Thymus (tissue), 11 donors: ENCODE data around the gene TMEM233. TPM values are rescaled to one million over a fixed set of nuclear protein-coding genes. Genes with fewer than 3 reads are reported as not detected.

Source experiments
- DNase-seq, 9 donors: peaks; one replicate each; pipeline ENCODE4 v3.0.0-alpha.2; 2013; ENCODE audit warnings: low spot score in 9 of 9, low read depth in 6 of 9, missing footprints in 1 of 9
- H3K27ac ChIP-seq, 2 donors: one replicate each; pipeline ENCODE4 v1.5.1; 2013; ENCODE audit warnings: control low read depth in 1 of 2, low read depth in 1 of 2, low read length in 1 of 2, mild to moderate bottlenecking in 1 of 2, moderate library complexity in 1 of 2
- H3K27me3 ChIP-seq, 2 donors: one replicate each; pipeline ENCODE4 v1.5.1; 2013; ENCODE audit warnings: low read length in 1 of 2; ENCODE audit not compliant: control insufficient read depth in 2 of 2, insufficient read depth in 1 of 2
- H3K36me3 ChIP-seq, 2 donors: one replicate each; pipeline ENCODE4 v1.5.1; 2013; ENCODE audit warnings: low read length in 1 of 2, mild to moderate bottlenecking in 1 of 2, moderate library complexity in 1 of 2; ENCODE audit not compliant: control insufficient read depth in 2 of 2, insufficient read depth in 2 of 2
- H3K4me1 ChIP-seq, 2 donors: one replicate each; pipeline ENCODE4 v1.5.1; 2013; ENCODE audit warnings: low read length in 2 of 2; ENCODE audit not compliant: control insufficient read depth in 2 of 2, insufficient read depth in 2 of 2
- H3K4me3 ChIP-seq, 2 donors: one replicate each; pipeline ENCODE4 v1.5.1; 2013; ENCODE audit warnings: low read length in 2 of 2, control low read depth in 1 of 2, mild to moderate bottlenecking in 1 of 2
- H3K9me3 ChIP-seq, 2 donors: one replicate each; pipeline ENCODE4 v1.5.1; 2013; ENCODE audit warnings: low read length in 1 of 2, mild to moderate bottlenecking in 1 of 2; ENCODE audit not compliant: control insufficient read depth in 2 of 2, insufficient read depth in 1 of 2
- WGBS: extraction: QIAGEN DNeasy Blood & Tissue Kit; methylation state at CpG from one replicate; pipeline ENCODE4 v1.1.7; 2013; 5-methylcytosine and 5-hydroxymethylcytosine counted together
- polyA plus RNA-seq: library from polyadenylated mRNA; stranded (reverse); fragments of 200-250 nt; gene quantifications from one replicate; pipeline ENCODE4 v1.2.3, GENCODE V29; 2013
- total RNA-seq: library from RNA; stranded (reverse); fragments of 120-200 nt; gene quantifications from one replicate; pipeline ENCODE4 v1.2.4, GENCODE V29; 2013
- donor health status: healthy.

TMEM233 gene
- total and polyA plus RNA-seq, 2 donors, result 1.1 to 1.7 TPM

DNA sequence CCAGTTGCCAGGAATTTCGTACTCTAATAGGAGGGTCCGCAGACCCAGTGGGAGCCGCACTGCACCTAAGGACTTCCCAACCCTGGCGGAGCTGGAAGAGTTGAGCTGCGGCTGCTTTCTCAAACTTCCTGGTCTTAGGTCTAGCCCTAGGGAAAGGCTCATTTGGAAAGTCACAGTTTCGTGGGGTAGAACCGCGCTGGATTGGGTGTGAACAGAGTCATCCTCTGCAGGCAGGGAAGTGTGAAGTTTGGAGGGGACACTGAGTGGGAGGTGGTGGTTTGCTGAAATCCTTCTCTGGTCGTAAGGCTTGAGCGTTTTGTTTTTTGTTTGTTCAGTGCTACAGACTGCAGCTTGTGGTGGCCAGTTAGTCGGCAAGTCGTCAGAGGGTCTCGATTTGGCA lies 93.2 kb downstream of the TMEM233 start:
- no peaks in the 10 kb centered on the region for H3K9me3 ChIP-seq
- no peak overlapping the region for H3K27ac ChIP-seq
- H3K4me1 ChIP-seq, result no peaks in the 10 kb centered on the region
- no peak for DNase-seq
- no peaks in the 10 kb centered on the region for H3K27me3 ChIP-seq
- H3K36me3 ChIP-seq, result peaks cover 35 to 40% of the 10 kb centered on the region in 2 donors
- no peak overlapping the region for H3K4me3 ChIP-seq
- WGBS, result 97% methylated on average over 13 of the region's 13 CpGs

GRCh38 chr12:119687406-119687805 lies 93.8 kb downstream of the TMEM233 start:
- no peak overlapping the region for H3K4me3 ChIP-seq
- H3K27me3 ChIP-seq, result no peaks in the 10 kb centered on the region
- no peaks in the 10 kb centered on the region for H3K4me1 ChIP-seq
- 95% methylated on average over 14 of the region's 14 CpGs for WGBS
- no peak overlapping the region for H3K27ac ChIP-seq
- no peak for DNase-seq
- H3K9me3 ChIP-seq, result no peaks in the 10 kb centered on the region
- H3K36me3 ChIP-seq, result peaks cover 35 to 36% of the 10 kb centered on the region in 2 donors

DNA sequence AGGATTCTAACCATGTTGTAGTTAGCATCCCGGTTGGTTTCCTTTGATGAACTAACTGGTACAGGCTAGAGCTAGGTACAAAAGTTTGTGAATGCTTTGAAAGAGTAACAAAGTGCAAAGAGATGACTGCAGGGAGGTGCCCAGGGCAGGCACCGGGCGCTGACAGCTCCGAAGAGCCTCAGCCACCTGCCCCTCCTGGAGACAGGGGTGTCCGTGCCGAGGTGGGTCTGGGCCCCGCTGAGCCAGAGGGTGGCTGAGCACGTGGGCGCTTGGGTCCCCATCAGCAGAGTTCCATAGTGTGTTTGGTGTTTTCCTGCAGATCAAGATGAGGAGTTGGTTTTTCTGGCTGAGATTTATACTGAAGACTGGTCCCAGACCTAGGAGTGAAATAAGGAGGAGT lies 94.3 kb downstream of the TMEM233 start:
- Histone ChIP-seq H3K27me3 (no peaks in the 10 kb centered on the region), H3K4me3 (no peak overlapping the region), H3K27ac (no peak overlapping the region), H3K36me3 (peaks cover 35 to 36% of the 10 kb centered on the region in 2 donors), H3K4me1 (no peaks in the 10 kb centered on the region), H3K9me3 (no peaks in the 10 kb centered on the region)
- DNase-seq, result no peak
- WGBS, result 98% methylated on average over 9 of the region's 9 CpGs

GRCh38 chr12:119689935-119690500 lies 96.4 kb downstream of the TMEM233 start:
- H3K4me3 ChIP-seq, result no peak overlapping the region
- DNase-seq, result no peak
- no peaks in the 10 kb centered on the region for H3K9me3 ChIP-seq
- no peak overlapping the region for H3K27ac ChIP-seq
- H3K27me3 ChIP-seq, result no peaks in the 10 kb centered on the region
- H3K4me1 ChIP-seq, result no peaks in the 10 kb centered on the region
- 98% methylated on average over 38 of the region's 38 CpGs for WGBS
- peaks cover 32 to 35% of the 10 kb centered on the region in 2 donors for H3K36me3 ChIP-seq

GRCh38 chr12:119691202-119691810 lies 97.7 kb downstream of the TMEM233 start:
- no peak for DNase-seq
- WGBS, result 96% methylated on average over 6 of the region's 6 CpGs
- Histone ChIP-seq H3K9me3 (no peaks in the 10 kb centered on the region), H3K36me3 (peaks cover 30 to 32% of the 10 kb centered on the region in 2 donors), H3K27ac (no peak overlapping the region), H3K4me1 (no peaks in the 10 kb centered on the region), H3K27me3 (no peaks in the 10 kb centered on the region), H3K4me3 (no peak overlapping the region)

DNA sequence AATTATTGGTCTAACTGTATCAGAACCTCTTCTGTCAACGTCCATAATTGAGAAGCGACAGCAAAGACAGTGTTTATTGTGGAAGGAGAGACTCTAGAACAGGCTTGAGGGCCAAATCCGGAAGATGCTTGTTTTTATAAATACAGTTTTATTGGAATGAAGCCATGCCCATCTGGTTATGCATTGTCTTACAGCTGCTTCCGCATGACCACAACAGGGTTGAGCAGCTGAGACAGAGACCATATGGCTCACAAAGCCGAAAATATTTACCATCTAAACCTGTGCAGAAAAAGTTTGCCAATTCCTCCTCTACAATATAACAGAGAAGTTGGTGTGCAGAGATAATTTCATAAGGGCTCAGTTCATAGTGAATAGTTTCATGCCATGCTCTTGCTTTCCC lies 98.8 kb downstream of the TMEM233 start:
- WGBS, result 98% methylated on average over 5 of the region's 5 CpGs
- H3K36me3 ChIP-seq, result peaks cover 24 to 32% of the 10 kb centered on the region in 2 donors
- H3K9me3 ChIP-seq, result no peaks in the 10 kb centered on the region
- H3K27me3 ChIP-seq, result no peaks in the 10 kb centered on the region
- H3K4me3 ChIP-seq, result no peak overlapping the region
- H3K27ac ChIP-seq, result no peak overlapping the region
- H3K4me1 ChIP-seq, result no peaks in the 10 kb centered on the region
- DNase-seq, result no peak

Other genes starting within 250 kb of the TMEM233 start
- gene PRKAB1, start 74.4 kb downstream of the TMEM233 start, total RNA-seq, result 16.1 TPM
- 37.9 TPM for gene PRKAB1, start 74.4 kb downstream of the TMEM233 start, polyA plus RNA-seq